AG09319 (cell line): Measurements from ENCODE around the gene CCDC88C.

ENCODE experiments used
- DNase-seq: peaks from one replicate; pipeline ENCODE4 v3.0.0-alpha.2; 2010; ENCODE audit warnings: low read depth; ENCODE audit errors: extremely low read depth
- CTCF ChIP-seq: IDR thresholded peaks from 2 replicates; pipeline ENCODE4 v1.5.1; 2011; ENCODE audit warnings: low read depth, mild to moderate bottlenecking, inconsistent platforms, low read length, moderate library complexity

Gene CCDC88C

GRCh38 chr14:91387951-91388381 is 29.7 kb downstream of the CCDC88C start:
- DNase-seq: no peak
- TF ChIP-seq CTCF: no peak

- no peak for TF ChIP-seq CTCF
- no peak for DNase-seq
Measured at GRCh38 chr14:91387169-91387835, 30.3 kb downstream of the CCDC88C start.

GRCh38 chr14:91385697-91386096 is 31.9 kb downstream of the CCDC88C start:
- no peak for DNase-seq
- TF ChIP-seq CTCF: no peak

GRCh38 chr14:91385224-91385623 is 32.4 kb downstream of the CCDC88C start:
- no peak for DNase-seq
- no peak for TF ChIP-seq CTCF

GRCh38 chr14:91383439-91383838 is 34.2 kb downstream of the CCDC88C start:
- DNase-seq: no peak
- no peak for TF ChIP-seq CTCF

- no peak for TF ChIP-seq CTCF
Measured at GRCh38 chr14:91381801-91382670, 35.6 kb downstream of the CCDC88C start.

GRCh38 chr14:91380610-91381371 is 36.8 kb downstream of the CCDC88C start:
- no peak for TF ChIP-seq CTCF
- DNase-seq: no peak

More at GRCh38 chr14:91381801-91382670, 35.6 kb downstream of the CCDC88C start:
- DNase-seq: no peak
